ENCODE measurements around the gene KRTAP4-8. TPM values are rescaled to one million over a fixed set of nuclear protein-coding genes. Genes with fewer than 3 reads are reported as not detected.

KRTAP4-8 gene
- total and polyA plus RNA-seq, 2 of the 13 experiments (the other 11 are each of a cell fraction or from before 2014, with no cell fraction given), result not detected

- FAIRE-seq (no peak), ATAC-seq (no peak), DNase-seq (ENCODE audit: low spot score) (no peak)
- no peak for TF ChIP-seq ZNF850 (CRISPR knock-in tag; conservative IDR thresholded peaks at IDR 0.05)
- no peak for TF ChIP-seq ZNF572 (CRISPR knock-in tag; IDR thresholded peaks at IDR 0.05)
- no peak for TF ChIP-seq MEIS1 (CRISPR knock-in tag; IDR thresholded peaks at IDR 0.05; ENCODE audit: borderline replicate concordance)
- TF ChIP-seq HOXA7 (CRISPR knock-in tag; IDR thresholded peaks at IDR 0.05), result no peak
- no peak for TF ChIP-seq SOX5 (CRISPR knock-in tag; IDR thresholded peaks at IDR 0.05; ENCODE audit: borderline replicate concordance)
- TF ChIP-seq HHEX (CRISPR knock-in tag; IDR thresholded peaks at IDR 0.05), result no peak
- no peak for TF ChIP-seq RFXANK (CRISPR knock-in tag; IDR thresholded peaks at IDR 0.05)
- no peak for TF ChIP-seq NONO (IDR thresholded peaks at IDR 0.05)
- no peak for TF ChIP-seq NONO (CRISPR knock-in tag; conservative IDR thresholded peaks at IDR 0.05)
- no peak for TF ChIP-seq IRF9 (CRISPR knock-in tag; IDR thresholded peaks at IDR 0.05; ENCODE audit: borderline replicate concordance)
- no peak for TF ChIP-seq ZNF256 (CRISPR knock-in tag; conservative IDR thresholded peaks at IDR 0.05)
- no peak for TF ChIP-seq ZNF432 (CRISPR knock-in tag; IDR thresholded peaks at IDR 0.05; ENCODE audit: borderline replicate concordance)
- no peak for TF ChIP-seq ZNF724P (CRISPR knock-in tag; IDR thresholded peaks at IDR 0.05; ENCODE audit: borderline replicate concordance)
- no peak for TF ChIP-seq ELK4 (CRISPR knock-in tag; IDR thresholded peaks at IDR 0.05; ENCODE audit: borderline replicate concordance)
- TF ChIP-seq CBX5 (CRISPR knock-in tag; IDR thresholded peaks at IDR 0.05; ENCODE audit: borderline replicate concordance), result no peak
- no peak for TF ChIP-seq ZNF12 (CRISPR knock-in tag; IDR thresholded peaks at IDR 0.05)
- no peak for TF ChIP-seq GLI4 (CRISPR knock-in tag; IDR thresholded peaks at IDR 0.05; ENCODE audit: borderline replicate concordance)
- TF ChIP-seq ZNF34 (CRISPR knock-in tag; IDR thresholded peaks at IDR 0.05; ENCODE audit: borderline replicate concordance), result no peak
- no peak for TF ChIP-seq STAT5B (CRISPR knock-in tag; IDR thresholded peaks at IDR 0.05)
- H3K27ac ChIP-seq (ENCODE audit: extremely low read length, insufficient read depth, low read length), result no peak overlapping the region
- POLR2A ChIA-PET, result no interaction called here
- CTCF ChIA-PET (ENCODE audit: low intra/inter-chr PET ratio, low total read pairs), result no interaction called here
- no peak overlapping the region for H3K9ac ChIP-seq (ENCODE audit: insufficient read depth, low read depth, low read length)
- WGBS (ENCODE audit: low lambda C conversion rate), result 95% methylated on average over 4 of the region's 4 CpGs
- H3K4me2 ChIP-seq (ENCODE audit: low read depth, low read length), result no peak overlapping the region
- H2AFZ ChIP-seq (ENCODE audit: low read length), result no peak overlapping the region
- H3K36me3 ChIP-seq (replicated peaks in 1 of 2; ENCODE audit: control insufficient read depth in 1 of 2, insufficient read depth in 2 of 2, low read length in 2 of 2), result no peaks in the 10 kb centered on the region
- H3K4me1 ChIP-seq (ENCODE audit: insufficient read depth, low read length), result peaks cover 15% of the 10 kb centered on the region
- H3K4me3 ChIP-seq (replicated peaks in 1 of 3; ENCODE audit: insufficient read depth in 1 of 3, low read depth in 2 of 3, low read length in 3 of 3), result no peak overlapping the region
- no peaks in the 10 kb centered on the region for H4K20me1 ChIP-seq (ENCODE audit: insufficient read depth, low read length)
- in situ Hi-C loops (cut with HindIII; ENCODE audit: extremely low pct_ligation_motif_present, low pct_unique_long_range_greater_than_20kb), result loop anchor here (10.0 kb wide), 1 partner anchor 99 kb away; no protein-coding TSS in a partner anchor
- no peaks in the 10 kb centered on the region for H3K9me3 ChIP-seq (ENCODE audit: low read length)
- BruUV-seq (replicated peaks), result no TSS peak
- H3K79me2 ChIP-seq (ENCODE audit: insufficient read depth, low read length), result no peaks in the 10 kb centered on the region
- intact Hi-C loops (cut with micrococcal nuclease; ENCODE audit: unreplicated experiment), result no loop called here
- no peaks in the 10 kb centered on the region for H3K27me3 ChIP-seq (ENCODE audit: control insufficient read depth in 1 of 2, insufficient read depth in 2 of 2, low read length in 2 of 2)
Measured at GRCh38 chr17:41054025-41054424, 43.9 kb downstream of the KRTAP4-8 start.

Data from HepG2 (cell line).